Measurements from ENCODE around the gene ADAMTSL1.

The ADAMTSL1 gene

GRCh38 chr9:18722882-18723281 is 248.9 kb downstream of the ADAMTSL1 start:
- Mint-ChIP-seq H3K4me1 (ENCODE audit: low read depth) (no peaks in the 10 kb centered on the region), H3K9me3 (no peaks in the 10 kb centered on the region), H3K27me3 (ENCODE audit: low read depth) (no peaks in the 10 kb centered on the region), H3K4me3 (no peak overlapping the region), H3K27ac (no peak overlapping the region), H3K36me3 (ENCODE audit: low read depth) (no peaks in the 10 kb centered on the region)

- Mint-ChIP-seq H3K4me3 (no peak overlapping the region), H3K9me3 (no peaks in the 10 kb centered on the region), H3K27me3 (ENCODE audit: low read depth) (no peaks in the 10 kb centered on the region), H3K27ac (no peak overlapping the region), H3K4me1 (ENCODE audit: low read depth) (no peaks in the 10 kb centered on the region), H3K36me3 (ENCODE audit: low read depth) (no peaks in the 10 kb centered on the region)
Observed at GRCh38 chr9:18723366-18723765, 249.4 kb downstream of the ADAMTSL1 start.

- Mint-ChIP-seq H3K27me3 (ENCODE audit: low read depth) (no peaks in the 10 kb centered on the region), H3K4me3 (no peak overlapping the region), H3K36me3 (ENCODE audit: low read depth) (no peaks in the 10 kb centered on the region), H3K4me1 (ENCODE audit: low read depth) (no peaks in the 10 kb centered on the region), H3K27ac (no peak overlapping the region), H3K9me3 (no peaks in the 10 kb centered on the region)
Observed at GRCh38 chr9:18726546-18726945, 252.6 kb downstream of the ADAMTSL1 start.

GRCh38 chr9:18727904-18728303 is 254.0 kb downstream of the ADAMTSL1 start:
- H3K9me3 Mint-ChIP-seq: no peaks in the 10 kb centered on the region
- no peaks in the 10 kb centered on the region for H3K4me1 Mint-ChIP-seq (ENCODE audit: low read depth)
- H3K27ac Mint-ChIP-seq: no peak overlapping the region
- H3K36me3 Mint-ChIP-seq (ENCODE audit: low read depth): no peaks in the 10 kb centered on the region
- no peak overlapping the region for H3K4me3 Mint-ChIP-seq
- H3K27me3 Mint-ChIP-seq (ENCODE audit: low read depth): no peaks in the 10 kb centered on the region

- no peaks in the 10 kb centered on the region for H3K36me3 Mint-ChIP-seq (ENCODE audit: low read depth)
- H3K27ac Mint-ChIP-seq: no peak overlapping the region
- no peaks in the 10 kb centered on the region for H3K27me3 Mint-ChIP-seq (ENCODE audit: low read depth)
- H3K9me3 Mint-ChIP-seq: no peaks in the 10 kb centered on the region
- H3K4me3 Mint-ChIP-seq: no peak overlapping the region
- H3K4me1 Mint-ChIP-seq (ENCODE audit: low read depth): no peaks in the 10 kb centered on the region
Observed at GRCh38 chr9:18728642-18729041, 254.7 kb downstream of the ADAMTSL1 start.

GRCh38 chr9:18730241-18730640 is 256.3 kb downstream of the ADAMTSL1 start:
- H3K36me3 Mint-ChIP-seq (ENCODE audit: low read depth): no peaks in the 10 kb centered on the region
- no peak overlapping the region for H3K4me3 Mint-ChIP-seq
- no peak overlapping the region for H3K27ac Mint-ChIP-seq
- H3K27me3 Mint-ChIP-seq (ENCODE audit: low read depth): no peaks in the 10 kb centered on the region
- H3K4me1 Mint-ChIP-seq (ENCODE audit: low read depth): no peaks in the 10 kb centered on the region
- no peaks in the 10 kb centered on the region for H3K9me3 Mint-ChIP-seq

- H3K27ac Mint-ChIP-seq: no peak overlapping the region
- peaks cover 6% of the 10 kb centered on the region for H3K27me3 Mint-ChIP-seq (ENCODE audit: low read depth)
- no peak overlapping the region for H3K4me3 Mint-ChIP-seq
- H3K36me3 Mint-ChIP-seq (ENCODE audit: low read depth): no peaks in the 10 kb centered on the region
- no peaks in the 10 kb centered on the region for H3K4me1 Mint-ChIP-seq (ENCODE audit: low read depth)
- H3K9me3 Mint-ChIP-seq: no peaks in the 10 kb centered on the region
Observed at GRCh38 chr9:18739127-18739526, 265.2 kb downstream of the ADAMTSL1 start.

- Mint-ChIP-seq H3K36me3 (ENCODE audit: low read depth) (no peaks in the 10 kb centered on the region), H3K9me3 (no peaks in the 10 kb centered on the region), H3K27me3 (ENCODE audit: low read depth) (peaks cover 6% of the 10 kb centered on the region), H3K27ac (no peak overlapping the region), H3K4me1 (ENCODE audit: low read depth) (no peaks in the 10 kb centered on the region), H3K4me3 (no peak overlapping the region)
Observed at GRCh38 chr9:18739641-18740318, 265.8 kb downstream of the ADAMTSL1 start.

- Mint-ChIP-seq H3K27me3 (ENCODE audit: low read depth) (peaks cover 6% of the 10 kb centered on the region), H3K9me3 (no peaks in the 10 kb centered on the region), H3K36me3 (ENCODE audit: low read depth) (no peaks in the 10 kb centered on the region), H3K4me3 (no peak overlapping the region), H3K4me1 (ENCODE audit: low read depth) (no peaks in the 10 kb centered on the region), H3K27ac (no peak overlapping the region)
Observed at GRCh38 chr9:18741359-18741758, 267.4 kb downstream of the ADAMTSL1 start.

- H3K9me3 Mint-ChIP-seq: no peaks in the 10 kb centered on the region
- H3K27me3 Mint-ChIP-seq (ENCODE audit: low read depth): peaks cover 6% of the 10 kb centered on the region
- no peak overlapping the region for H3K4me3 Mint-ChIP-seq
- H3K4me1 Mint-ChIP-seq (ENCODE audit: low read depth): no peaks in the 10 kb centered on the region
- H3K36me3 Mint-ChIP-seq (ENCODE audit: low read depth): no peaks in the 10 kb centered on the region
- H3K27ac Mint-ChIP-seq: no peak overlapping the region
Observed at GRCh38 chr9:18741945-18742344, 268.0 kb downstream of the ADAMTSL1 start.

GRCh38 chr9:18743421-18743820 is 269.5 kb downstream of the ADAMTSL1 start:
- peaks cover 6% of the 10 kb centered on the region for H3K27me3 Mint-ChIP-seq (ENCODE audit: low read depth)
- H3K4me1 Mint-ChIP-seq (ENCODE audit: low read depth): no peaks in the 10 kb centered on the region
- no peak overlapping the region for H3K4me3 Mint-ChIP-seq
- no peak overlapping the region for H3K27ac Mint-ChIP-seq
- no peaks in the 10 kb centered on the region for H3K36me3 Mint-ChIP-seq (ENCODE audit: low read depth)
- no peaks in the 10 kb centered on the region for H3K9me3 Mint-ChIP-seq

- no peaks in the 10 kb centered on the region for H3K4me1 Mint-ChIP-seq (ENCODE audit: low read depth)
- H3K36me3 Mint-ChIP-seq (ENCODE audit: low read depth): no peaks in the 10 kb centered on the region
- H3K9me3 Mint-ChIP-seq: no peaks in the 10 kb centered on the region
- H3K27me3 Mint-ChIP-seq (ENCODE audit: low read depth): peaks cover 6% of the 10 kb centered on the region
- no peak overlapping the region for H3K27ac Mint-ChIP-seq
- no peak overlapping the region for H3K4me3 Mint-ChIP-seq
Observed at GRCh38 chr9:18743971-18744370, 270.0 kb downstream of the ADAMTSL1 start.

GRCh38 chr9:18745710-18746109 is 271.8 kb downstream of the ADAMTSL1 start:
- Mint-ChIP-seq H3K27me3 (ENCODE audit: low read depth) (peaks cover 6% of the 10 kb centered on the region), H3K27ac (no peak overlapping the region), H3K4me3 (no peak overlapping the region), H3K4me1 (ENCODE audit: low read depth) (no peaks in the 10 kb centered on the region), H3K36me3 (ENCODE audit: low read depth) (no peaks in the 10 kb centered on the region), H3K9me3 (no peaks in the 10 kb centered on the region)

GRCh38 chr9:18746631-18747030 is 272.7 kb downstream of the ADAMTSL1 start:
- H3K4me3 Mint-ChIP-seq: no peak overlapping the region
- H3K27me3 Mint-ChIP-seq (ENCODE audit: low read depth): peaks cover 5% of the 10 kb centered on the region
- H3K36me3 Mint-ChIP-seq (ENCODE audit: low read depth): no peaks in the 10 kb centered on the region
- H3K4me1 Mint-ChIP-seq (ENCODE audit: low read depth): no peaks in the 10 kb centered on the region
- no peaks in the 10 kb centered on the region for H3K9me3 Mint-ChIP-seq
- no peak overlapping the region for H3K27ac Mint-ChIP-seq

GRCh38 chr9:18747595-18747994 is 273.6 kb downstream of the ADAMTSL1 start:
- no peaks in the 10 kb centered on the region for H3K36me3 Mint-ChIP-seq (ENCODE audit: low read depth)
- no peak overlapping the region for H3K4me3 Mint-ChIP-seq
- H3K27me3 Mint-ChIP-seq (ENCODE audit: low read depth): no peaks in the 10 kb centered on the region
- no peaks in the 10 kb centered on the region for H3K9me3 Mint-ChIP-seq
- no peaks in the 10 kb centered on the region for H3K4me1 Mint-ChIP-seq (ENCODE audit: low read depth)
- H3K27ac Mint-ChIP-seq: no peak overlapping the region

- no peaks in the 10 kb centered on the region for H3K36me3 Mint-ChIP-seq (ENCODE audit: low read depth)
- no peaks in the 10 kb centered on the region for H3K27me3 Mint-ChIP-seq (ENCODE audit: low read depth)
Observed at GRCh38 chr9:18748251-18748701, 274.3 kb downstream of the ADAMTSL1 start.

More at GRCh38 chr9:18748251-18748701, 274.3 kb downstream of the ADAMTSL1 start:
- no peak overlapping the region for H3K4me3 Mint-ChIP-seq
- no peaks in the 10 kb centered on the region for H3K4me1 Mint-ChIP-seq (ENCODE audit: low read depth)
- no peaks in the 10 kb centered on the region for H3K9me3 Mint-ChIP-seq
- H3K27ac Mint-ChIP-seq: no peak overlapping the region
